LNCaP clone FGC (cell line): Measurements from ENCODE around the gene THOC6.

Experiments
- DNase-seq: peaks from one replicate; pipeline ENCODE4 v3.0.0-alpha.2; 2011; ENCODE audit warnings: low read depth
- H3K4me3 ChIP-seq: 2 replicates; pipeline ENCODE4 v1.5.1; 2011; ENCODE audit warnings: mild to moderate bottlenecking, low read depth, low read length, control low read depth
- CTCF ChIP-seq: IDR thresholded peaks from 2 replicates; pipeline ENCODE4 v1.5.1; 2012; ENCODE audit warnings: mild to moderate bottlenecking; ENCODE audit not compliant: control insufficient read depth, insufficient read depth; ENCODE audit errors: extremely low read depth

THOC6 gene

GRCh38 chr16:3004319-3004718, 19.5 kb upstream of the THOC6 start:
- DNase-seq: no peak
- no peak for TF ChIP-seq CTCF
- no peak overlapping the region for H3K4me3 ChIP-seq

- no peak for DNase-seq
- H3K4me3 ChIP-seq: peak overlapping the region; percentile 57
- no peak for TF ChIP-seq CTCF
Observed at GRCh38 chr16:3004781-3005284, 19.0 kb upstream of the THOC6 start.

- no peak for TF ChIP-seq CTCF
- no peak overlapping the region for H3K4me3 ChIP-seq
- DNase-seq: no peak
Observed at GRCh38 chr16:3007059-3007956, 16.5 kb upstream of the THOC6 start.

GRCh38 chr16:3007957-3008689, 15.7 kb upstream of the THOC6 start:
- no peak overlapping the region for H3K4me3 ChIP-seq

GRCh38 chr16:3008690-3009037, 15.2 kb upstream of the THOC6 start:
- DNase-seq: no peak
- no peak for TF ChIP-seq CTCF
- H3K4me3 ChIP-seq: no peak overlapping the region

More at GRCh38 chr16:3007957-3008689, 15.7 kb upstream of the THOC6 start:
- no peak for DNase-seq
- no peak for TF ChIP-seq CTCF

- no peak for TF ChIP-seq CTCF
- no peak for DNase-seq
- H3K4me3 ChIP-seq: no peak overlapping the region
Observed at GRCh38 chr16:3009568-3010390, 14.1 kb upstream of the THOC6 start.
